Calu3 (cell line): ENCODE measurements around the gene PRTG. TPM values are rescaled to one million over a fixed set of nuclear protein-coding genes. Genes with fewer than 3 reads are reported as not detected.

Source experiments
- BruUV-seq: library from RNA; stranded (reverse); fragments of 400-500 nt; replicated peaks from 2 replicates; lab custom pipeline; 2021; lab: Mats Ljungman, UMichigan
- CTCF ChIA-PET: fragments of 300-600 bp; sonication (Branson Sonifier 250); formaldehyde crosslinking; loops from one replicate; lab custom pipeline; 2022; ENCODE audit warnings: antibody characterized with exemption; lab: Charles Lee
- DNase-seq: peaks from one replicate; pipeline ENCODE4 v3.0.0; 2022
- H3K27ac Mint-ChIP-seq: one replicate; pipeline ENCODE4 v1.8.0; 2022; ENCODE audit warnings: mixed read lengths; ENCODE audit not compliant: unreplicated experiment
- H3K27me3 Mint-ChIP-seq: one replicate; pipeline ENCODE4 v1.8.0; 2022; ENCODE audit warnings: mixed read lengths; ENCODE audit not compliant: unreplicated experiment
- H3K36me3 Mint-ChIP-seq: one replicate; pipeline ENCODE4 v1.8.0; 2022; ENCODE audit warnings: mild to moderate bottlenecking, moderate library complexity, mixed read lengths; ENCODE audit not compliant: insufficient read depth, unreplicated experiment
- H3K4me1 Mint-ChIP-seq: one replicate; pipeline ENCODE4 v1.8.0; 2022; ENCODE audit warnings: mild to moderate bottlenecking, low read depth, mixed read lengths; ENCODE audit not compliant: unreplicated experiment
- H3K4me3 Mint-ChIP-seq: one replicate; pipeline ENCODE4 v1.8.0; 2022; ENCODE audit warnings: mild to moderate bottlenecking, low read depth, moderate library complexity, mixed read lengths; ENCODE audit not compliant: unreplicated experiment
- H3K9me3 Mint-ChIP-seq: one replicate; pipeline ENCODE4 v1.8.0; 2022; ENCODE audit warnings: low read depth, mixed read lengths; ENCODE audit not compliant: unreplicated experiment
- CTCF ChIP-seq: fragments of 200-600 bp; IDR thresholded peaks from one replicate; pipeline ENCODE4 v1.8.0; 2022; ENCODE audit warnings: antibody characterized with exemption; ENCODE audit not compliant: unreplicated experiment
- intact Hi-C: fragments of 100-400 bp; cut with micrococcal nuclease; formaldehyde crosslinking; loops from one replicate; pipeline ENCODE4 v1.10.0; 2022; ENCODE audit not compliant: unreplicated experiment
- total RNA-seq: library from RNA; stranded (reverse); gene quantifications from 2 replicates; pipeline ENCODE4 v1.2.3, GENCODE V29; 2022

The PRTG gene
- total RNA-seq, 1 experiment from 2014 or later = 12.0 TPM

GRCh38 chr15:55619783-55620182 is 123.2 kb downstream of the PRTG start:
- Mint-ChIP-seq H3K27me3 (no peaks in the 10 kb centered on the region), H3K36me3 (no peaks in the 10 kb centered on the region), H3K4me1 (no peaks in the 10 kb centered on the region), H3K4me3 (no peak overlapping the region), H3K9me3 (no peaks in the 10 kb centered on the region), H3K27ac (no peak overlapping the region)
- TF ChIP-seq CTCF = no peak
- intact Hi-C loops = no loop called here
- BruUV-seq = no TSS peak
- no peak for DNase-seq
- CTCF ChIA-PET = no interaction called here

GRCh38 chr15:55618387-55618786 is 124.6 kb downstream of the PRTG start:
- CTCF ChIA-PET = interaction anchor here (0.6 kb wide), 1 partner anchor 298 kb away, joined by 3 read pairs; no protein-coding TSS in a partner anchor
- no TSS peak for BruUV-seq
- no peak for TF ChIP-seq CTCF
- H3K27me3 Mint-ChIP-seq = no peaks in the 10 kb centered on the region
- no peaks in the 10 kb centered on the region for H3K4me1 Mint-ChIP-seq
- no peak for DNase-seq
- H3K36me3 Mint-ChIP-seq = no peaks in the 10 kb centered on the region
- H3K4me3 Mint-ChIP-seq = no peak overlapping the region
- no peaks in the 10 kb centered on the region for H3K9me3 Mint-ChIP-seq
- intact Hi-C loops = no loop called here
- H3K27ac Mint-ChIP-seq = no peak overlapping the region

- H3K4me3 Mint-ChIP-seq = no peak overlapping the region
- CTCF ChIA-PET = no interaction called here
- no peak for TF ChIP-seq CTCF
- no peaks in the 10 kb centered on the region for H3K36me3 Mint-ChIP-seq
- DNase-seq = no peak
- H3K9me3 Mint-ChIP-seq = no peaks in the 10 kb centered on the region
- intact Hi-C loops = no loop called here
- no peaks in the 10 kb centered on the region for H3K4me1 Mint-ChIP-seq
- no peak overlapping the region for H3K27ac Mint-ChIP-seq
- BruUV-seq = no TSS peak
- no peaks in the 10 kb centered on the region for H3K27me3 Mint-ChIP-seq
Observed at GRCh38 chr15:55615445-55615844, 127.5 kb downstream of the PRTG start.

GRCh38 chr15:55613727-55614126 is 129.2 kb downstream of the PRTG start:
- TF ChIP-seq CTCF = no peak
- H3K4me3 Mint-ChIP-seq = no peak overlapping the region
- intact Hi-C loops = no loop called here
- no peaks in the 10 kb centered on the region for H3K36me3 Mint-ChIP-seq
- CTCF ChIA-PET = interaction anchor here (0.6 kb wide), 2 partner anchors 48 to 147 kb away, joined by 3 read pairs; no protein-coding TSS in a partner anchor
- DNase-seq = no peak
- no peaks in the 10 kb centered on the region for H3K27me3 Mint-ChIP-seq
- H3K27ac Mint-ChIP-seq = no peak overlapping the region
- H3K4me1 Mint-ChIP-seq = no peaks in the 10 kb centered on the region
- no TSS peak for BruUV-seq
- no peaks in the 10 kb centered on the region for H3K9me3 Mint-ChIP-seq
